SW 1271 (cell line): Measurements from ENCODE around the gene DIPK1A.
A peak's percentile ranks its signal among the peaks of the same experiment; 100 is the strongest.

ENCODE experiments used
- DNase-seq, 2 experiments: peaks; one replicate each; lab custom pipeline; 2025; lab: John Stamatoyannopoulos, UW

DIPK1A gene

DNA sequence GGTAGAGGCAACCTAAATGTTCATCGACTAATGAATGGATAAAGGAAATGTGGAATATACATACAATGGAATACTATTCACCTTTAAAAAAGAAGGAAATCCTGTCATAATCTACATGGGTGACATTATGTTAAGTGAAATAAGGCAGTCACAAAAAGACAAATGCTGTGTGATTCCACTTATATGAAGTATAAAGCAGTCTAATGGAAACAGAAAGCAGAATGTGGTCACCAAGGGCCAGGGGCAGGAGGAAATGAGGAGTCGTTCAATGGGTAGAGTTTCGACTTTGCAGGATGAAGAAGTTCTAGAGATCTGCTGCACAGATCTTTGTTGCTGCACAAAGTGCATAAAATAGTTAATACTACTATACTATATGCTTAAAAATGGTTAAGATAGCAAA lies 7.8 kb downstream of the DIPK1A start:
- DNase-seq = no peak

DNA sequence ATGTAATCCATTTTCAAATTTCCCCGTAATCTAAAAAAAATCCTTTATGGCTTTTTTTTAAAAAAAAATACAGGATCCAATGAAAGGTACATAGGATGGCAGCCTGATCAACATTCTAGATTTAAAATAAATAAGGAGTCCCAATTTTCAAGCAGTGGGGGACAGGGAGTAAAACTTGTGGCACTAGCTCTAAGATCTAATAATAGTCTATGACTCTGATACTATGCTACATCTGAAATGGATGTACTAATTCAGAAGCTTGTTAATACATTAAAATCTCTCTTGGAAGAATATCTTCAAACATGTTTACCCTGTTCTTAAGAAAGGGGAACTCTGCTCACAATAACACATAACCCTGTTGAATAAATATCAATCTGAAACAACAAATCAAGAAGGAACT lies 8.5 kb downstream of the DIPK1A start:
- DNase-seq = no peak

GRCh38 chr1:92951141-92951582 lies 10.1 kb downstream of the DIPK1A start:
- peak in 1 of 2 experiments; percentile 40 for DNase-seq

DNA sequence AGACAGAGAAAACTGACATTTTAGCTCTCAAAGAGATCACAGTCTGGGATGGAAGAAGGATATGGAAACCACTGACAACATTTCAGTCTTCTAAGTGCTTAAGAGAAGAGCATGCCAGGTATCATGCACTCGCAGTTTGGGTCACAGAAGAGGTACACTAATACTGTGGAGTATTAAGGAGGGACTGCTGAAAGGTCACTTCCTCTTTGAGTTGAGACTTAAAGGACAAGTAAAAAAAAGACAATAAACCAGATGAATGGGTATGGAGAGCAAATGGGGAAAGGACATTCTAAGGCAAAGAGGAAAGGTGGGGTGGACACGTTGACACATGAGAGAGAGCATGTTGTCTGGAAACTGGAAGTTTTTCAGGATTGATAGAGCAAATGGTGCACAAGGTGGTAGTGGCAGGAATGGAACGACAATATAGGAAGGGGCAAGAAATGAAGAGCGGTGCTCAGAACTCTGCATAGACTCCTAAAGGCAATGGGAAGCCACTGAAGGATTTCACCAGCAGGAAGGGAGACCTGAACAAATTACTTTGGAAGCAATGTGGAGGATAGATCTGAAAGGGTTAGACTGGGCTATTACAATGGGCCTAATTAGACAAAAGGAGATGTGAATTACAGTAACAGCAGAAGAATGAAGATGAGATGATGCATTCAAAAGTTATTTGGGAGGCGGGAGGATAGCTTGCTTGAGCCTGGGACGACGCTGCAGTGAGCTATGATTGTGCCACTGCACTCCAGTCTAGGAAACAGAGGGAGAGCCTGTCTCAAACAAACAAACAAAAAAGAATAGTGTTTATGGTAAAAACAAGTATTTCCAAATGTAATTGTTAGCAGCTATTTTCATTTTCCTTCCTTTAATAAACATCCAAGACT lies 11.1 kb downstream of the DIPK1A start:
- DNase-seq = peak; percentile 51 to 79

- DNase-seq = no peak
Measured at GRCh38 chr1:92948071-92948470, 13.2 kb downstream of the DIPK1A start.

DNA sequence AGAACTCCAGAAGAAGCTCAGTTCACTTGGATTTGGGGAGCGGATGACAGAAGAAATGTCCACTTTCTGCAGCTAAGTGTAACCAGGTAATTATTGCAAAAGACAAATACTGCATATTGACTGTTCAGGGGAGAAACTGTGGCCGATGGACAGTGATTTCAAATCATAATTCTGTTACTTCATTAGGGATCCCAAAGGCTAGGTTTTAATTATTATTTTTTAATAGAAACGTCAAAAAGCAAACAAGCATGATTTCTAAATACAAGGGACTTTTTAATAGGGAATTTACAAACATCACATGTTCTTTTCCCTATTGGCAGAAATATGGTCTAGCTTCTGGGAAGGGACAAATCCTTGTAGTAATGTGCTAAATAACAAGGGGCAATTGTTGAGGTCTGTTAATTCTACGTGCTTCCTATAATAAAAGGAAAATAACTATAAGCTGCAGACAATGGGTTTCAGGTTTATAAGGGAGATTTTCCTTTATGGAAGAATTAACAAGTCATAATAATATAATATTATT lies 15.5 kb downstream of the DIPK1A start:
- no peak for DNase-seq

- DNase-seq = no peak
Measured at GRCh38 chr1:92944901-92945747, 16.1 kb downstream of the DIPK1A start.

GRCh38 chr1:92943502-92943847 lies 17.8 kb downstream of the DIPK1A start:
- no peak for DNase-seq

DNA sequence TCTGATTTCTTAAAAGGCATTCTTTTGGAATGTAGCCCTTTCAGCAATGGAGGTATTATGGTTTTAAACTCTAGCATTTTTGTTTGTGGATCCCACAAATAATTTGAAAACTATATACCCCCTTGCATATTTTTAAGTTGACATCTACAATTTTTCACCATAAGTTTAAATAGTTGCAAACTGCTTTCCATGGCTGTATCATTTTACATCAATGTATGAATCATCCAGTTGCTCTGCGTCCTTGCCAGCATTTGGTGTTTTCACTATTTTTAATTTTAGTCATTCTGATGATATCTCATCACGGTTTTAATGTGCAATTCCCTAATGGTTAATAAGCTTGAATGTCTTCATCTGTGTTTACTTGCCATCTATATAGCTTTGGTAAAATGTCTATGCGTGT lies 20.7 kb downstream of the DIPK1A start:
- no peak for DNase-seq

DNA sequence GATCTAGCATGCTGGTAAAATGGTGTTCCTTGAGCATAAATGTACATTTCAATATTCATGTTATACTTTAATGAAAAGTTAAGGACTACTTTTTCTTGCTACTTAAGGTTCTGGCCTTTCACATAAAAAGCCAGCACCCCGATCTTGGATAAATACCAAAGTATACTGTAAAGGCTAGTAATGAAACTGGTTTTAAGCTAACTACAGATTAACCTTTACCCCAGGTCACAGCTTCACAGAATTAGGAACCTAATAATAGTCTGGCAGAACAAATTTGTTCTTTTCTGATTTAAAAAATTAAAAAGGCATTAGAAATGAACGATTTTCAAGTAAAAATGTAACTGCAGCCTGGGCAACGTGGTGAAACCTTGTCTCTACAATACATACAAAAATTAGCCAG lies 23.5 kb downstream of the DIPK1A start:
- DNase-seq = no peak

DNA sequence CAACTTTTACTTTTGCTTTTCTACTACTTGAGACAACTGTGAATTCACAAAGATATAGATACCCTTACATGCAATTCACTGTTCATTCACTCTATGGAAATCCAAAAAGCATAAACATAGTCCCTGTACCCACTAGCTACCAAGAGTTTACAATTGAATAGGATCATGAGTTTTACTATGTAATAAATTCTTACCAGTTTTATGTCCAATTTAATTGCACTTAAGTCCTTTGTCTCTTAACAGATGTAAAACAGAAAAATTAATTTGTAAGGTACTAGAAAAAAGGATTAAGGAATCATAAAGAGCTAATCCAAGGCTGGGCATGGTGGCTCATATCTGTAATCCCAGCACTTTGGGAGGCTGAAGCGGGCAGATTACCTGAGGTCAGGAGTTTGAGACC lies 24.4 kb downstream of the DIPK1A start:
- no peak for DNase-seq

DNA sequence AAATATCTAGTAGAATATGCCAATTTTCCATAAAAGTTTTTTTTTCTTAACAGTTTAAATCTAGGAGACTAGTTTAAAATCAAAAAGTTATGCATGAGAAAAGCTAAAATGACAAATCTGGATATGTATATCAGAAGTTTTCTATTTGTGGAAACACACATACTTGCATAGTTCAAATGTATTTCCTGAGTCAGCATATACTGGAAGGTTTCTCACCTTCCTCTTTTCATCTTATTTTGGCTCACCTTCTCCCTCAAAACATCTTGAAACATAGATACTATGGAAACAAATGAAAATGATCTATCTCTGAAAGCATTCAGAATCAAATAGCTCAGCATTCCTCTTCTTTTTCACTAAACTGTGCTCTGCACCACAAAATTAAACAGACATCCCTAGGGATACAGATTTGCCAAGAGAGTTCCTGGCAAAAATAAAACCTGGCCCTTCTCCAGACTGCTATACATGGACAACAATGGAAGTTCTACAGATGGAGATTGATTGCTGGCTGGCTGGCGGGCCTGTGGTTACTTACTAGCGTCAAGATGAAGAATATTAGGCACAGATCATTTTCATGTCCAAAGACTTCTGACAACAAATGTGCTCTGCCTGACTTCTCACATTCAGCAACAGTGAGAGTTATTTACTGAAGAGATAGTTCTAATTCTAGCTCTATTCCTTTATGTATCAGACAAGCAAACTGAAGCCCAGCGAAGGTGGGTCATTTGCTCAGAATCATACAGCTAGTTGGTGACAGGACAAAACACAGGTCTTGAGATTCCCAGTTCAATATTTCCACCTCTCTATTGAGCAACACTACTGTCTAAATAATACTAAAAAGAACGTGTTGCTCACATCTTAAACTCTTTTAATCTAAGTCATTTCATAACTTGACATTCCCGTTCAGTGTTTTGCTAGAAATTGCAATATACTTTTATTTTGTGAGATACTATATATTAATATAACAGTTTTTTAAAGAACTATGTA lies 26.6 kb downstream of the DIPK1A start:
- DNase-seq = no peak

GRCh38 chr1:92933459-92933858 lies 27.8 kb downstream of the DIPK1A start:
- DNase-seq = no peak

GRCh38 chr1:92931691-92932090 lies 29.6 kb downstream of the DIPK1A start:
- no peak for DNase-seq

- DNase-seq = no peak
Measured at GRCh38 chr1:92929461-92929860, 31.8 kb downstream of the DIPK1A start.

GRCh38 chr1:92927870-92928269 lies 33.4 kb downstream of the DIPK1A start:
- DNase-seq = no peak

DNA sequence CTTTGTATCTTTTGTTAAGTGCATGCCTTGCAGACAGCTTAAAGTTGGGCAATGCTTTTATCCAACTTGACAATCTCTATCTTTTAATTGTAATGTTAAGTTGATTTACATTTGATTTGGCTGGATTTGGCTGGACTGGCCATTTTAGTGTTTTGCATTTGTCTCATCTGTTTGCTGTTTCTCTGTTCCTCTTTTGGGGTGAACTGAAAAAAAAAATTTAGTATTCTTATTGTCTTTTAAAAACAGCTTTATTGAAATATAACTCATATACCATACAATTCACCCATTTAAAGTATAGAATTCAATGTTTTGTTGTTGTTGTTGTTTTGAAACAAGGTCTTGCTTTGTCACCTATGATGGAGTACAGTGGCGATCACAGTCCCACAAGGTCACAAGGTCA lies 34.4 kb downstream of the DIPK1A start:
- no peak for DNase-seq

DNA sequence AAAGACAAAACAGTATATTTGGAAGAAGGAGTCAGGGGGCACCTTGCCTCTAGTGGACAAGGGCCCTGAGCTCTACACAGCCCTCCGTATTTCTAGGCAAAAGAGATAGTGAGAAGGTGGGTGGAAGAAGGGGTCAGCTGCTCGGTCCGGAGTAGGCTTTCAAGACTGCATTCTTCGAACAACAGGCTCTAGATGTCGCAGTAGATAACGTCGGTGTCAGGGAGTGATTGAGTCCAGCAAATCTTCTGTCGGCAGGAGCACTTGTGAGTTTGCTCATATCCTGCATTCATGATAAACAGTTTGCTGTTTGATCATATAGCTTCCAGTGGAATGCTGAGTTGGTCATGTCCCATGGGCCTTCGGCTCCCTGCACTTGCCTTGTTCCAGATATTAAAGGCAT lies 36.8 kb downstream of the DIPK1A start:
- no peak for DNase-seq

GRCh38 chr1:92923664-92924063 lies 37.6 kb downstream of the DIPK1A start:
- DNase-seq = no peak

DNA sequence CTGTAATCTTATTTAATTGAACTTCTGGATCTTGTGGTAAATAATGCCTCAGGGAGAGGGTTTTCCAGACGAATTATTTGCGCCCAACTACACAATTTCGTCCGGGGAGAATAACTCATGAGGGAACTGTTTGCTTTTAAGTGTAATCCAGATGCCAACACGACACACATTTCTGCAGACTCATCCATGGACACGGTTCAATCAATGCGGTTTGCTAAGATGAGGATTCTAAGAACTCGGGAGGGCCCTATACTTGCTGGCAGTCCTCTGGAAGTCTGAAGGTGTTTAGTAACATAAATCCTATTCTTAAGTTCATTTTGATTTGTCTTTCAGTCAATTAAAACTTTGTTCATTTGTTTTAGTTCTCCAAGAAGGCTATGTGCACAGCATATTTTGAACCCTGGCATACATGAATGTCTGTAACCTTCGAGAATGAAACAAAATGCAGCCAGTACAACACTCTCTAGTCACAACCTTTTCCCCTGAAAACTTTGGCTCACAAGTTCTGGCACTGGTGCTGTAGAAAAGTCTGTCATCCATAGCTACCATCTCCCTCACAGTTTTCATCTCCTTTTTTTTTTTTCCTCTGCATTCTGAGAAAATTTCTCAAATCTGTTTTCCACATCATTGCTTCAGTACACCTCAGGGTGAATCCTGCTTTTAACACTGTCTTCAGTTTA lies 38.8 kb downstream of the DIPK1A start:
- DNase-seq = no peak
